ENCODE measurements around the gene TBC1D12.

DNA sequence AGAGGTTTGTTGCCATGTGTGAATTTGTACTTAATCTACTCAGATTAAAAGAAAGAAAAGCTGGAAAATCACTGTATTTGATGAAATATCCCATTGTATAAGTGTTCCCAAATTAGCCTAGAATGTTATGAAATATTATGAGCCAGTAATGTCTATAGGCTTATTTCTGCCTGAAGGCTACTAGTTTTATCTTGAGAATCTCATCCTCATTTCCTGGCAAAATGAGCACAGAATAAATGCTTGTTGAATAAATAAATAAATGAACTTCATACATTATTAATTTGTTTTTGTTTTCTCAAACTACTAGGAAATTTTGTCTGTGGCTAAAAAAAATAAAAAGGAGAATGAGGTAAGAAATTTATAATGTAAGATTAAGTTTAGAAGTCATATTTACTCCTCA is 168.7 kb downstream of the TBC1D12 start:
- TF ChIP-seq EZH2phosphoT487 (IDR thresholded peaks at IDR 0.05; ENCODE audit: low read length) (no peak), EZH2 (optimal IDR thresholded peaks at IDR 0.05; ENCODE audit: low read depth, low read length) (no peak)
- TF ChIP-seq, protein P1, sequence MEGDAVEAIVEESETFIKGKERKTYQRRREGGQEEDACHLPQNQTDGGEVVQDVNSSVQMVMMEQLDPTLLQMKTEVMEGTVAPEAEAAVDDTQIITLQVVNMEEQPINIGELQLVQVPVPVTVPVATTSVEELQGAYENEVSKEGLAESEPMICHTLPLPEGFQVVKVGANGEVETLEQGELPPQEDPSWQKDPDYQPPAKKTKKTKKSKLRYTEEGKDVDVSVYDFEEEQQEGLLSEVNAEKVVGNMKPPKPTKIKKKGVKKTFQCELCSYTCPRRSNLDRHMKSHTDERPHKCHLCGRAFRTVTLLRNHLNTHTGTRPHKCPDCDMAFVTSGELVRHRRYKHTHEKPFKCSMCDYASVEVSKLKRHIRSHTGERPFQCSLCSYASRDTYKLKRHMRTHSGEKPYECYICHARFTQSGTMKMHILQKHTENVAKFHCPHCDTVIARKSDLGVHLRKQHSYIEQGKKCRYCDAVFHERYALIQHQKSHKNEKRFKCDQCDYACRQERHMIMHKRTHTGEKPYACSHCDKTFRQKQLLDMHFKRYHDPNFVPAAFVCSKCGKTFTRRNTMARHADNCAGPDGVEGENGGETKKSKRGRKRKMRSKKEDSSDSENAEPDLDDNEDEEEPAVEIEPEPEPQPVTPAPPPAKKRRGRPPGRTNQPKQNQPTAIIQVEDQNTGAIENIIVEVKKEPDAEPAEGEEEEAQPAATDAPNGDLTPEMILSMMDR (IDR thresholded peaks at IDR 0.05; ENCODE audit: low read length), result no peak

All from MM.1S (cell line).